Endothelial cell of umbilical vein (primary cell): Measurements from ENCODE around the gene LZTS3. TPM values are rescaled to one million over a fixed set of nuclear protein-coding genes. Genes with fewer than 3 reads are reported as not detected.

Source experiments
- BruUV-seq: library from RNA; stranded (reverse); fragments of 400-500 nt; replicated peaks from 2 replicates; lab custom pipeline; 2021; lab: Mats Ljungman, UMichigan
- CTCF ChIA-PET: fragments of 300-600, 350-600 bp; sonication (Branson Sonifier 250); formaldehyde crosslinking; loops from one replicate; lab custom pipeline; 2021; ENCODE audit warnings: antibody characterized with exemption, inconsistent platforms; lab: Charles Lee
- POLR2A ChIA-PET: fragments of 300-600, 350-600 bp; sonication (Branson Sonifier 250); formaldehyde crosslinking; loops from one replicate; lab custom pipeline; 2021; ENCODE audit warnings: antibody characterized with exemption, inconsistent platforms; lab: Charles Lee
- DNase-seq: peaks from one replicate; pipeline ENCODE4 v3.0.0-alpha.2; 2011; ENCODE audit warnings: low read depth, low spot score
- FAIRE-seq: peaks from 2 replicates; lab custom pipeline; 2011; peaks lifted over from hg19 to GRCh38; lab: Jason Lieb, UNC
- H2AFZ ChIP-seq: 2 replicates; pipeline ENCODE4 v1.6.0; 2012; ENCODE audit warnings: low read depth, low read length, control low read depth, inconsistent platforms
- H3K27ac ChIP-seq: 2 replicates; pipeline ENCODE4 v1.5.1; 2011; ENCODE audit warnings: low read depth, mild to moderate bottlenecking, control low read depth, low read length, moderate library complexity; ENCODE audit not compliant: insufficient read depth
- H3K27me3 ChIP-seq, 2 experiments: 2 replicates each; pipeline versions ENCODE4 v1.6.0 to v1.6.1; 2011; ENCODE audit warnings: low read length in 2 of 2, mixed read lengths in 1 of 2; ENCODE audit not compliant: control insufficient read depth in 2 of 2, insufficient read depth in 2 of 2
- H3K36me3 ChIP-seq, 2 experiments: 2 replicates in 1 of 2; 3 replicates in 1 of 2; pipeline ENCODE4 v1.5.1; 2011; ENCODE audit warnings: low read length in 2 of 2, mild to moderate bottlenecking in 1 of 2, moderate library complexity in 1 of 2; ENCODE audit not compliant: control insufficient read depth in 2 of 2, insufficient read depth in 2 of 2; ENCODE audit errors: extremely low read depth in 1 of 2
- H3K4me1 ChIP-seq: 3 replicates; pipeline ENCODE4 v1.5.1; 2011; ENCODE audit warnings: mild to moderate bottlenecking, low read length; ENCODE audit not compliant: control insufficient read depth, insufficient read depth; ENCODE audit errors: extremely low read depth
- H3K4me2 ChIP-seq: 2 replicates; pipeline ENCODE4 v1.6.1; 2011; ENCODE audit warnings: low read length, control low read depth, mixed read lengths; ENCODE audit not compliant: insufficient read depth
- H3K4me3 ChIP-seq, 3 experiments: fragments of 200-600 bp in 1 of 3; sonication (generic), shearing (Covaris generic) in 1 of 3; replicated peaks in 1 of 3; 2 replicates each; pipeline ENCODE4 v1.5.1; 2011 to 2016; ENCODE audit warnings: control low read depth in 3 of 3, low read length in 3 of 3, mild to moderate bottlenecking in 2 of 3, inconsistent platforms in 1 of 3, low read depth in 1 of 3, moderate library complexity in 1 of 3; ENCODE audit not compliant: insufficient read depth in 1 of 3
- H3K79me2 ChIP-seq: 2 replicates; pipeline ENCODE4 v1.6.0; 2012; ENCODE audit warnings: low read length, inconsistent platforms; ENCODE audit not compliant: control insufficient read depth, insufficient read depth
- H3K9ac ChIP-seq: replicated peaks from 2 replicates; pipeline ENCODE3; 2011; ENCODE audit warnings: low read length, control low read depth; ENCODE audit not compliant: insufficient read depth; ENCODE audit errors: extremely low read depth
- H3K9me1 ChIP-seq: replicated peaks from 3 replicates; pipeline ENCODE4 v1.6.0; 2011; ENCODE audit warnings: mild to moderate bottlenecking, low read length; ENCODE audit not compliant: control insufficient read depth, insufficient read depth; ENCODE audit errors: extremely low read depth
- H3K9me3 ChIP-seq: replicated peaks from 2 replicates; pipeline ENCODE4 v1.5.1; 2012; ENCODE audit warnings: low read length, inconsistent platforms; ENCODE audit not compliant: control insufficient read depth, insufficient read depth
- H4K20me1 ChIP-seq: replicated peaks from 2 replicates; pipeline ENCODE3; 2011; ENCODE audit warnings: mild to moderate bottlenecking, low read length; ENCODE audit not compliant: control insufficient read depth, insufficient read depth; ENCODE audit errors: extremely low read depth
- CTCF ChIP-seq, 2 donors: IDR thresholded peaks; 1 replicate in 1 of 2; 2 replicates in 1 of 2; pipeline ENCODE4 v1.5.1; 2011; ENCODE audit warnings: low read length in 2 of 2, mild to moderate bottlenecking in 2 of 2, moderate library complexity in 2 of 2, control low read depth in 1 of 2, inconsistent platforms in 1 of 2, low read depth in 1 of 2; ENCODE audit not compliant: insufficient read depth in 1 of 2; ENCODE audit errors: extremely low read depth in 1 of 2
- EZH2 ChIP-seq: IDR thresholded peaks from 2 replicates; pipeline ENCODE4 v1.6.1; 2012; ENCODE audit warnings: borderline replicate concordance, low read depth, mild to moderate bottlenecking, moderate library complexity, low read length, inconsistent platforms; ENCODE audit not compliant: severe bottlenecking
- FOS ChIP-seq: IDR thresholded peaks from 2 replicates; pipeline ENCODE4 v1.6.1; 2011; ENCODE audit warnings: mild to moderate bottlenecking, low read length, moderate library complexity, borderline replicate concordance; ENCODE audit not compliant: insufficient read depth
- GATA2 ChIP-seq: IDR thresholded peaks from 2 replicates; pipeline ENCODE4 v1.7.0; 2011; ENCODE audit warnings: low read depth, mild to moderate bottlenecking, moderate library complexity, mixed read lengths, low read length; ENCODE audit not compliant: insufficient read length, insufficient read depth
- JUN ChIP-seq: IDR thresholded peaks from 2 replicates; pipeline ENCODE4 v1.6.1; 2011; ENCODE audit warnings: borderline replicate concordance, low read depth; ENCODE audit not compliant: insufficient read length, insufficient read depth
- MAX ChIP-seq: IDR thresholded peaks from 2 replicates; pipeline ENCODE4 v1.6.1; 2011; ENCODE audit not compliant: insufficient read depth, insufficient read length
- MYC ChIP-seq: IDR thresholded peaks from one replicate; pipeline ENCODE4 v1.6.1; 2011; ENCODE audit warnings: mild to moderate bottlenecking, low read depth, low read length
- POLR2A ChIP-seq: IDR thresholded peaks from 2 replicates; pipeline ENCODE4 v1.6.1; 2012; ENCODE audit warnings: low read depth, mild to moderate bottlenecking, control low read depth, low read length
- POLR2AphosphoS5 ChIP-seq: IDR thresholded peaks from 2 replicates; pipeline ENCODE4 v1.6.1; 2012; ENCODE audit warnings: low read depth, mild to moderate bottlenecking, control low read depth, low read length, moderate library complexity; ENCODE audit not compliant: insufficient read depth
- dilution Hi-C: fragments of 300-500 bp; cut with MboI; formaldehyde crosslinking; loops from one replicate; pipeline ENCODE4 v1.15.0; 2019; ENCODE audit warnings: low sequenced_read_pairs; ENCODE audit not compliant: extremely low pct_ligation_motif_present
- intact Hi-C: fragments of 100-400 bp; cut with micrococcal nuclease; formaldehyde crosslinking; loops from one replicate; pipeline ENCODE4 v1.10.0; 2022
- polyA plus RNA-seq, 4 experiments: library from polyadenylated mRNA; depleted of rRNA in 3 of 4; stranded (reverse) in 3 of 4; unstranded in 1 of 4; fragments of >200 nt; gene quantifications; 2 replicates each; pipeline versions ENCODE4 v1.2.1 to v1.2.3, GENCODE V29; 2011 to 2012; ENCODE audit warnings: missing spikeins in 1 of 4
- total RNA-seq: library from RNA; stranded (reverse); gene quantifications from 2 replicates; pipeline ENCODE4 v1.2.3, GENCODE V29; 2021

The LZTS3 gene
- total and polyA plus RNA-seq, 2 donors (not counting 3 experiments of a cell fraction or from before 2014, with no cell fraction given), result 4.5 to 5.7 TPM

- POLR2A ChIA-PET, result no interaction called here
- Histone ChIP-seq H3K4me2 (no peak overlapping the region), H3K27me3 (no peaks in the 10 kb centered on the region), H3K4me3 (no peak overlapping the region), H4K20me1 (no peaks in the 10 kb centered on the region), H3K9me1 (no peaks in the 10 kb centered on the region), H2AFZ (no peak overlapping the region), H3K27ac (no peak overlapping the region), H3K36me3 (peaks cover 4 to 17% of the 10 kb centered on the region in 2 experiments), H3K4me1 (no peaks in the 10 kb centered on the region), H3K79me2 (peaks cover 42% of the 10 kb centered on the region), H3K9ac (no peak overlapping the region), H3K9me3 (no peaks in the 10 kb centered on the region)
- TF ChIP-seq JUN, result no peak
- no peak for TF ChIP-seq POLR2A
- no peak for TF ChIP-seq CTCF (IDR thresholded peaks at IDR 0.05; ENCODE audit: extremely low read depth in 1 of 2, insufficient read depth in 1 of 2, low read depth in 1 of 2, low read length in 2 of 2)
- no peak for TF ChIP-seq GATA2
- TF ChIP-seq EZH2, result no peak
- no peak for TF ChIP-seq MAX
- no peak for TF ChIP-seq FOS
- TF ChIP-seq POLR2AphosphoS5, result no peak
- no peak for TF ChIP-seq MYC
- DNase-seq (no peak), FAIRE-seq (no peak)
- intact Hi-C loops, result no loop called here
- dilution Hi-C loops, result no loop called here
- CTCF ChIA-PET, result no interaction called here
- no TSS peak for BruUV-seq
Measured at GRCh38 chr20:3146732-3147341, 26.5 kb downstream of the LZTS3 start.
